SK-N-SH (cell line): Measurements from ENCODE around the gene POP7. TPM values are rescaled to one million over a fixed set of nuclear protein-coding genes. Genes with fewer than 3 reads are reported as not detected.

Experiments
- CTCF ChIA-PET: fragments of 300-600, 350-600 bp; formaldehyde crosslinking; extraction: SDS; loops from one replicate; lab custom pipeline; 2021; lab: Yijun Ruan, JAX
- POLR2A ChIA-PET: fragments of 350-600 bp; sonication (Branson Sonifier 250); formaldehyde crosslinking; extraction: SDS; loops from one replicate; lab custom pipeline; 2020; ENCODE audit warnings: antibody characterized with exemption, inconsistent platforms; lab: Yijun Ruan, JAX
- DNase-seq: peaks from one replicate; pipeline ENCODE4 v3.0.0; 2012
- H2AFZ ChIP-seq: fragments of 200-600 bp; sonication (generic); 2 replicates; pipeline ENCODE4 v1.8.1; 2016; ENCODE audit warnings: antibody characterized with exemption, mild to moderate bottlenecking, low read depth
- H3F3A ChIP-seq: fragments of 200-600 bp; sonication (generic); replicated peaks from 2 replicates; pipeline ENCODE3; 2016; ENCODE audit warnings: antibody characterized with exemption, mild to moderate bottlenecking; ENCODE audit not compliant: insufficient read depth
- H3K27ac ChIP-seq, 2 experiments: fragments of 200-500 bp in 1 of 2; fragments of 200-600 bp in 1 of 2; sonication (Bioruptor generic) in 1 of 2; sonication (generic), shearing (Covaris generic) in 1 of 2; 2 replicates each; pipeline versions ENCODE4 v1.5.1 to v1.6.1; 2014 to 2016; ENCODE audit warnings: low read depth in 2 of 2, inconsistent platforms in 1 of 2, low read length in 1 of 2, mild to moderate bottlenecking in 1 of 2, mixed read lengths in 1 of 2
- H3K27me3 ChIP-seq: fragments of 200-600 bp; sonication (generic), shearing (Covaris generic); 2 replicates; pipeline ENCODE4 v1.6.1; 2016; ENCODE audit warnings: mixed run types; ENCODE audit not compliant: insufficient read depth
- H3K36me3 ChIP-seq, 2 experiments: fragments of 200-500 bp in 1 of 2; fragments of 200-600 bp in 1 of 2; sonication (Bioruptor generic) in 1 of 2; sonication (generic) in 1 of 2; replicated peaks in 1 of 2; 2 replicates each; pipeline versions ENCODE3 to v1.5.1; 2014 to 2016; ENCODE audit warnings: low read length in 1 of 2, mild to moderate bottlenecking in 1 of 2; ENCODE audit not compliant: insufficient read depth in 2 of 2, control insufficient read depth in 1 of 2
- H3K4me1 ChIP-seq, 2 experiments: fragments of 200-500 bp in 1 of 2; fragments of 200-600 bp in 1 of 2; sonication (Bioruptor generic) in 1 of 2; sonication (generic), shearing (Covaris generic) in 1 of 2; 2 replicates each; pipeline versions ENCODE4 v1.5.1 to v1.6.1; 2014 to 2016; ENCODE audit warnings: low read depth in 1 of 2, low read length in 1 of 2, mixed run types in 1 of 2; ENCODE audit not compliant: insufficient read depth in 2 of 2, control insufficient read depth in 1 of 2
- H3K4me2 ChIP-seq: fragments of 200-600 bp; sonication (generic), shearing (Covaris generic); 2 replicates; pipeline ENCODE4 v1.6.1; 2017; ENCODE audit warnings: mixed run types
- H3K4me3 ChIP-seq, 2 experiments: fragments of 200-500 bp in 1 of 2; fragments of 200-600 bp in 1 of 2; sonication (Bioruptor generic) in 1 of 2; sonication (generic), shearing (Covaris generic) in 1 of 2; 2 replicates each; pipeline versions ENCODE4 v1.5.1 to v1.8.1; 2014 to 2016; ENCODE audit warnings: low read depth in 2 of 2, inconsistent platforms in 1 of 2, low read length in 1 of 2, mild to moderate bottlenecking in 1 of 2, mixed read lengths in 1 of 2, moderate library complexity in 1 of 2
- H3K79me2 ChIP-seq: fragments of 200-600 bp; sonication (generic); 2 replicates; pipeline ENCODE4 v1.8.1; 2017; ENCODE audit warnings: mild to moderate bottlenecking; ENCODE audit not compliant: insufficient read depth
- H3K9ac ChIP-seq: fragments of 200-600 bp; sonication (generic); 2 replicates; pipeline ENCODE4 v1.6.1; 2017; ENCODE audit warnings: mixed run types
- H3K9me2 ChIP-seq: fragments of 200-600 bp; sonication (generic); 2 replicates; pipeline ENCODE4 v1.6.1; 2017; ENCODE audit warnings: mixed run types
- H3K9me3 ChIP-seq: fragments of 200-600 bp; sonication (generic); 2 replicates; pipeline ENCODE4 v1.6.1; 2017; ENCODE audit warnings: mixed run types, mild to moderate bottlenecking, moderate library complexity
- H4K20me1 ChIP-seq: fragments of 200-600 bp; sonication (generic); 2 replicates; pipeline ENCODE4 v1.6.1; 2017; ENCODE audit warnings: mild to moderate bottlenecking, mixed run types; ENCODE audit not compliant: insufficient read depth
- ELF1 ChIP-seq: IDR thresholded peaks from 2 replicates; pipeline ENCODE4 v1.4.0; 2012
- EZH2phosphoT487 ChIP-seq: fragments of 200-600 bp; sonication (generic); IDR thresholded peaks from 2 replicates; pipeline ENCODE4 v1.6.1; 2017; ENCODE audit warnings: low read depth, mixed run types, mild to moderate bottlenecking, antibody characterized with exemption, moderate library complexity, borderline replicate concordance
- FOXM1 ChIP-seq: IDR thresholded peaks from 2 replicates; pipeline ENCODE4 v1.4.0; 2012; ENCODE audit warnings: low read depth, mild to moderate bottlenecking
- GABPA ChIP-seq: IDR thresholded peaks from 2 replicates; pipeline ENCODE4 v1.4.0; 2012; ENCODE audit warnings: low read depth, mild to moderate bottlenecking
- GATA2 ChIP-seq: sonication (generic); formaldehyde crosslinking; IDR thresholded peaks from 2 replicates; pipeline ENCODE4 v1.5.0; 2020; ENCODE audit warnings: mild to moderate bottlenecking, missing genetic modification reagents
- JUND ChIP-seq: IDR thresholded peaks from 2 replicates; pipeline ENCODE4 v1.4.0; 2012
- MEF2A ChIP-seq: IDR thresholded peaks from 2 replicates; pipeline ENCODE4 v1.4.0; 2012; ENCODE audit warnings: low read depth, borderline replicate concordance
- MXI1 ChIP-seq: IDR thresholded peaks from 2 replicates; pipeline ENCODE4 v1.6.1; 2012; ENCODE audit warnings: mild to moderate bottlenecking, low read depth, low read length, improper control_type of control experiment
- POLR2AphosphoS5 ChIP-seq: IDR thresholded peaks from 2 replicates; pipeline ENCODE4 v1.6.1; 2012; ENCODE audit warnings: low read depth, low read length
- RCOR1 ChIP-seq: fragments of 150-350 bp; IDR thresholded peaks from 2 replicates; pipeline ENCODE4 v1.6.1; 2017; ENCODE audit warnings: antibody characterized with exemption, low read length
- RXRA ChIP-seq: IDR thresholded peaks from 2 replicates; pipeline ENCODE4 v1.4.0; 2012; ENCODE audit warnings: low read depth, mild to moderate bottlenecking, borderline replicate concordance
- TAF1 ChIP-seq: IDR thresholded peaks from 2 replicates; pipeline ENCODE4 v1.6.1; 2012; ENCODE audit warnings: low read depth, mild to moderate bottlenecking, low read length, moderate library complexity, borderline replicate concordance
- TEAD4 ChIP-seq: IDR thresholded peaks from 2 replicates; pipeline ENCODE4 v1.4.0; 2012; ENCODE audit warnings: mild to moderate bottlenecking, borderline replicate concordance; ENCODE audit not compliant: insufficient read depth
- YY1 ChIP-seq: IDR thresholded peaks from 2 replicates; pipeline ENCODE4 v1.4.0; 2012; ENCODE audit warnings: low read depth, mild to moderate bottlenecking
- WGBS: methylation state at CpG from one replicate; pipeline ENCODE4 v1.1.6; 2017; ENCODE audit warnings: low lambda C conversion rate; 5-methylcytosine and 5-hydroxymethylcytosine counted together
- polyA plus RNA-seq, 3 experiments: library from polyadenylated mRNA; depleted of rRNA; stranded (reverse); fragments of >200 nt; gene quantifications; 2 replicates each; pipeline ENCODE4 v1.2.3, GENCODE V29; 2012
- TF ChIP-seq, protein P1 (sequence below): fragments of 150-350 bp; IDR thresholded peaks from 2 replicates; pipeline ENCODE4 v1.6.1; 2016; ENCODE audit warnings: mild to moderate bottlenecking, low read depth, low read length
- TF ChIP-seq, protein P2 (sequence below): IDR thresholded peaks from 2 replicates; pipeline ENCODE4 v1.6.1; 2012; ENCODE audit warnings: mild to moderate bottlenecking, low read depth, low read length, moderate library complexity
- TF ChIP-seq, protein P3 (sequence below): IDR thresholded peaks from 2 replicates; pipeline ENCODE4 v1.4.0; 2012; ENCODE audit warnings: low read depth, borderline replicate concordance
- TF ChIP-seq, protein P4 (sequence below): fragments of 200-600 bp; sonication (generic); IDR thresholded peaks from 2 replicates; pipeline ENCODE4 v1.6.1; 2017; ENCODE audit warnings: antibody characterized with exemption, mild to moderate bottlenecking, moderate library complexity

Gene POP7
- polyA plus RNA-seq, 1 of the 3 experiments (the other 2 are of a cell fraction), result 81.8 TPM

DNA sequence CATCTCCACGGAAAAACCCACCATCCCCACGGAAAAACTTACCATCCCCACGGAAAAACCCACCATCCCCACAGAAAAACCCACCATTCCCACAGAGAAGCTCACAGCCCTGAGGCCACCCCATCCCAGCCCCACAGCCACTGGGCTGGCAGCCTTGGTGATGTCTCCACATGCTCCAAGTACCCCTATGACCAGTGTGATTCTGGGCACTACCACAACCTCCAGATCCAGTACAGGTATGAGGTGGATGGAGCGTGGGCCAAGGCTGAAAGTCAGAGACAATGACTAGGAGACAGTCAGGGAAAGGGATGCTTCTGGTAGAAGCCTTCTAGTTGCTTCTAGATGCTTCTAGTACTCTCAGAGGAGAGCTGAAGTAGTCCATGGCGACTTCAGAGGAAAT, 47.1 kb downstream of the POP7 start (continued):
- TF ChIP-seq TEAD4 (no peak), EZH2phosphoT487 (no peak), RCOR1 (no peak)
- TF ChIP-seq, protein P1, sequence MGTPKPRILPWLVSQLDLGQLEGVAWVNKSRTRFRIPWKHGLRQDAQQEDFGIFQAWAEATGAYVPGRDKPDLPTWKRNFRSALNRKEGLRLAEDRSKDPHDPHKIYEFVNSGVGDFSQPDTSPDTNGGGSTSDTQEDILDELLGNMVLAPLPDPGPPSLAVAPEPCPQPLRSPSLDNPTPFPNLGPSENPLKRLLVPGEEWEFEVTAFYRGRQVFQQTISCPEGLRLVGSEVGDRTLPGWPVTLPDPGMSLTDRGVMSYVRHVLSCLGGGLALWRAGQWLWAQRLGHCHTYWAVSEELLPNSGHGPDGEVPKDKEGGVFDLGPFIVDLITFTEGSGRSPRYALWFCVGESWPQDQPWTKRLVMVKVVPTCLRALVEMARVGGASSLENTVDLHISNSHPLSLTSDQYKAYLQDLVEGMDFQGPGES, result no peak

DNA sequence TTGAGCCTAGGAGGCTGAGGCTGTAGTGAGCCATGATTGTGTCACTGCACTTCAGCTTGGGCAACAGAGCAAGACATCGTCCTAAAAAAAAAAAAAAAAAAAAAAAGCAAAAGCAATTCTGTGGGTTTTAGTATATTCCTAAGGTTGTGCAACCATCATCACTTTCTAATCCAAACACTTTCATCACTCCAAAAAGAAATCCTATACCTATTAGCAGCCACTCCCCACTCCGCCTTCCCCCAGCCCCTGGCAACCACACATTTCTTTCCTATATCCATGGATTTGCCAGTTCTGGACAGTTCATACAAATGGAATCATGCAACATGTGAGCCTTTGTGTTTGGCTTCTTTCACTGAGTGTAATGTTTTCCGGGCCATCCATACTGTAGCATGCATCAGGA, 47.8 kb downstream of the POP7 start:
- no peaks in the 10 kb centered on the region for H3K4me1 ChIP-seq
- CTCF ChIA-PET, result interaction anchor here (0.9 to 1.7 kb wide), 4 partner anchors 10 to 98 kb away, joined by 3 to 8 read pairs (median 3); partner anchors contain the start of gene SLC12A9
- TF ChIP-seq, protein P2, sequence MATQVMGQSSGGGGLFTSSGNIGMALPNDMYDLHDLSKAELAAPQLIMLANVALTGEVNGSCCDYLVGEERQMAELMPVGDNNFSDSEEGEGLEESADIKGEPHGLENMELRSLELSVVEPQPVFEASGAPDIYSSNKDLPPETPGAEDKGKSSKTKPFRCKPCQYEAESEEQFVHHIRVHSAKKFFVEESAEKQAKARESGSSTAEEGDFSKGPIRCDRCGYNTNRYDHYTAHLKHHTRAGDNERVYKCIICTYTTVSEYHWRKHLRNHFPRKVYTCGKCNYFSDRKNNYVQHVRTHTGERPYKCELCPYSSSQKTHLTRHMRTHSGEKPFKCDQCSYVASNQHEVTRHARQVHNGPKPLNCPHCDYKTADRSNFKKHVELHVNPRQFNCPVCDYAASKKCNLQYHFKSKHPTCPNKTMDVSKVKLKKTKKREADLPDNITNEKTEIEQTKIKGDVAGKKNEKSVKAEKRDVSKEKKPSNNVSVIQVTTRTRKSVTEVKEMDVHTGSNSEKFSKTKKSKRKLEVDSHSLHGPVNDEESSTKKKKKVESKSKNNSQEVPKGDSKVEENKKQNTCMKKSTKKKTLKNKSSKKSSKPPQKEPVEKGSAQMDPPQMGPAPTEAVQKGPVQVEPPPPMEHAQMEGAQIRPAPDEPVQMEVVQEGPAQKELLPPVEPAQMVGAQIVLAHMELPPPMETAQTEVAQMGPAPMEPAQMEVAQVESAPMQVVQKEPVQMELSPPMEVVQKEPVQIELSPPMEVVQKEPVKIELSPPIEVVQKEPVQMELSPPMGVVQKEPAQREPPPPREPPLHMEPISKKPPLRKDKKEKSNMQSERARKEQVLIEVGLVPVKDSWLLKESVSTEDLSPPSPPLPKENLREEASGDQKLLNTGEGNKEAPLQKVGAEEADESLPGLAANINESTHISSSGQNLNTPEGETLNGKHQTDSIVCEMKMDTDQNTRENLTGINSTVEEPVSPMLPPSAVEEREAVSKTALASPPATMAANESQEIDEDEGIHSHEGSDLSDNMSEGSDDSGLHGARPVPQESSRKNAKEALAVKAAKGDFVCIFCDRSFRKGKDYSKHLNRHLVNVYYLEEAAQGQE, result no peak
- TF ChIP-seq, protein P3, sequence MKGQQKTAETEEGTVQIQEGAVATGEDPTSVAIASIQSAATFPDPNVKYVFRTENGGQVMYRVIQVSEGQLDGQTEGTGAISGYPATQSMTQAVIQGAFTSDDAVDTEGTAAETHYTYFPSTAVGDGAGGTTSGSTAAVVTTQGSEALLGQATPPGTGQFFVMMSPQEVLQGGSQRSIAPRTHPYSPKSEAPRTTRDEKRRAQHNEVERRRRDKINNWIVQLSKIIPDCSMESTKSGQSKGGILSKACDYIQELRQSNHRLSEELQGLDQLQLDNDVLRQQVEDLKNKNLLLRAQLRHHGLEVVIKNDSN, result no peak
- TF ChIP-seq, protein P4, sequence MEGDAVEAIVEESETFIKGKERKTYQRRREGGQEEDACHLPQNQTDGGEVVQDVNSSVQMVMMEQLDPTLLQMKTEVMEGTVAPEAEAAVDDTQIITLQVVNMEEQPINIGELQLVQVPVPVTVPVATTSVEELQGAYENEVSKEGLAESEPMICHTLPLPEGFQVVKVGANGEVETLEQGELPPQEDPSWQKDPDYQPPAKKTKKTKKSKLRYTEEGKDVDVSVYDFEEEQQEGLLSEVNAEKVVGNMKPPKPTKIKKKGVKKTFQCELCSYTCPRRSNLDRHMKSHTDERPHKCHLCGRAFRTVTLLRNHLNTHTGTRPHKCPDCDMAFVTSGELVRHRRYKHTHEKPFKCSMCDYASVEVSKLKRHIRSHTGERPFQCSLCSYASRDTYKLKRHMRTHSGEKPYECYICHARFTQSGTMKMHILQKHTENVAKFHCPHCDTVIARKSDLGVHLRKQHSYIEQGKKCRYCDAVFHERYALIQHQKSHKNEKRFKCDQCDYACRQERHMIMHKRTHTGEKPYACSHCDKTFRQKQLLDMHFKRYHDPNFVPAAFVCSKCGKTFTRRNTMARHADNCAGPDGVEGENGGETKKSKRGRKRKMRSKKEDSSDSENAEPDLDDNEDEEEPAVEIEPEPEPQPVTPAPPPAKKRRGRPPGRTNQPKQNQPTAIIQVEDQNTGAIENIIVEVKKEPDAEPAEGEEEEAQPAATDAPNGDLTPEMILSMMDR, result no peak
- TF ChIP-seq GABPA (no peak), POLR2AphosphoS5 (no peak), TAF1 (no peak), JUND (no peak), EZH2phosphoT487 (no peak), MXI1 (no peak), FOXM1 (no peak), RXRA (no peak), YY1 (no peak), MEF2A (no peak), ELF1 (no peak), GATA2 (CRISPR knock-in tag) (no peak)
- TF ChIP-seq, protein P1, result no peak
- no peak overlapping the region for H3K4me3 ChIP-seq
- H3K9me2 ChIP-seq, result no peaks in the 10 kb centered on the region
- no peaks in the 10 kb centered on the region for H3K9me3 ChIP-seq
- no peaks in the 10 kb centered on the region for H4K20me1 ChIP-seq
- DNase-seq, result no peak
- H3K27me3 ChIP-seq, result peaks cover 66% of the 10 kb centered on the region
- H3K36me3 ChIP-seq, result no peaks in the 10 kb centered on the region
- H3K79me2 ChIP-seq, result no peaks in the 10 kb centered on the region
- H3K9ac ChIP-seq, result no peak overlapping the region
- H3F3A ChIP-seq, result no peaks in the 10 kb centered on the region
- POLR2A ChIA-PET, result no interaction called here
- no peak overlapping the region for H3K4me2 ChIP-seq
- 56% methylated on average over 3 of the region's 3 CpGs for WGBS
- H2AFZ ChIP-seq, result no peak overlapping the region
- H3K27ac ChIP-seq, result no peak overlapping the region
